SK-N-SH treated with all-trans-retinoic acid at 6 μM for 48 hours (cell line): ENCODE results near the gene IL4I1.

ENCODE experiments used
- BACH2 ChIP-seq: fragments of 250-450 bp; sonication (Bioruptor Pico); IDR thresholded peaks from 2 replicates; pipeline ENCODE4 v1.9.0; 2021; ENCODE audit warnings: mild to moderate bottlenecking, borderline replicate concordance
- CSDC2 ChIP-seq: fragments of 250-450 bp; sonication (Bioruptor Pico); IDR thresholded peaks from 2 replicates; pipeline ENCODE4 v1.5.0; 2020; ENCODE audit warnings: mild to moderate bottlenecking, moderate library complexity
- OSR1 ChIP-seq: fragments of 250-450 bp; sonication (Bioruptor Pico); IDR thresholded peaks from 2 replicates; pipeline ENCODE4 v1.8.0; 2022; ENCODE audit warnings: moderate library complexity, mild to moderate bottlenecking, inconsistent platforms
- RARB ChIP-seq: fragments of 250-450 bp; sonication (Bioruptor Pico); IDR thresholded peaks from 2 replicates; pipeline ENCODE4 v1.8.0; 2021; ENCODE audit warnings: mild to moderate bottlenecking, moderate library complexity
- ZNF8 ChIP-seq: fragments of 450-650 bp; formaldehyde crosslinking; IDR thresholded peaks from 2 replicates; pipeline ENCODE4 v1.5.0; 2020; ENCODE audit warnings: mild to moderate bottlenecking, moderate library complexity
- TF ChIP-seq, protein P1 (sequence below): fragments of 250-450 bp; sonication (Bioruptor Pico); IDR thresholded peaks from 2 replicates; pipeline ENCODE4 v1.5.1; 2021; ENCODE audit warnings: mild to moderate bottlenecking, moderate library complexity
- TF ChIP-seq, protein P2 (sequence below): fragments of 250-450 bp; sonication (Bioruptor Pico); IDR thresholded peaks from 2 replicates; pipeline ENCODE4 v1.8.0; 2021; ENCODE audit warnings: low read depth, mild to moderate bottlenecking, moderate library complexity, borderline replicate concordance
- TF ChIP-seq, protein P3 (sequence below): fragments of 250-450 bp; sonication (Bioruptor Pico); IDR thresholded peaks from 2 replicates; pipeline ENCODE4 v1.5.1; 2020; ENCODE audit warnings: low read depth, mild to moderate bottlenecking, moderate library complexity
- TF ChIP-seq, protein P4 (sequence below): fragments of 250-450 bp; sonication (Bioruptor Pico); IDR thresholded peaks from 2 replicates; pipeline ENCODE4 v1.5.0; 2020; ENCODE audit warnings: mild to moderate bottlenecking, moderate library complexity
- TF ChIP-seq, protein P5 (sequence below): fragments of 250-450 bp; sonication (Bioruptor Pico); IDR thresholded peaks from 2 replicates; pipeline ENCODE4 v1.8.0; 2020; ENCODE audit warnings: mild to moderate bottlenecking, moderate library complexity, borderline replicate concordance

DNA sequence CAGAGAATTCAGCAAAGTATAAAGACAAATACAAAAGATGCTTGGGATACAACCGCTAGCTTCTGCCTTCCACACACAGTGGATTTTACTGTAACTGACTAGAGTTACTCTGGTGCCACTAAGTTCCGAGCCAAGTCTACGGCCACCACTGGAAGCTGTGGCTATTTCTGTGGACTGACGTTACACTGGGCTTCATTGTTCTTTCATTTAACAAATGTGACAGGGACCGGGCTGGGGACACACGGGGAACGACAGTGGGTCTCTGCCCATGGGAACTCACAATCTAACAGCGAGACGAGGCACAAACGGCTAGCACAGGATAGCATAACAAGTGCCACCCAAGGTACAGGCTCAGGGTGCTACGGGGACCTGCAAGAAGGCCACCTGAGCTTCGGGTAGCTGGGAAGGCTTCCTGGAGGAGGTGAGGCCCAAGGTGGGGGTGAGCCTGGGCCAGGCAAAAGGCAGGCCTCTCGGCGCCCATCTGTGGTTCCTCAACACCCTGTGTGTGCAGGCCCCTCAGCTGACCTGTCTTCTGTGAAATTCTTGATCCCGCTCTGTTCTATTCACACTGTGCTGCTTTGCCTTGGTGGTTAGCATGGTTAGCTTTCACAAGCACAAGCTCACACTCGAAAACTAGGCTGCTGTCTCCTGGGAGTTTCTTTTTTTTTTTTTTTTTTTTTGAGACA lies 10.3 kb upstream of the IL4I1 start:
- TF ChIP-seq, protein P1, sequence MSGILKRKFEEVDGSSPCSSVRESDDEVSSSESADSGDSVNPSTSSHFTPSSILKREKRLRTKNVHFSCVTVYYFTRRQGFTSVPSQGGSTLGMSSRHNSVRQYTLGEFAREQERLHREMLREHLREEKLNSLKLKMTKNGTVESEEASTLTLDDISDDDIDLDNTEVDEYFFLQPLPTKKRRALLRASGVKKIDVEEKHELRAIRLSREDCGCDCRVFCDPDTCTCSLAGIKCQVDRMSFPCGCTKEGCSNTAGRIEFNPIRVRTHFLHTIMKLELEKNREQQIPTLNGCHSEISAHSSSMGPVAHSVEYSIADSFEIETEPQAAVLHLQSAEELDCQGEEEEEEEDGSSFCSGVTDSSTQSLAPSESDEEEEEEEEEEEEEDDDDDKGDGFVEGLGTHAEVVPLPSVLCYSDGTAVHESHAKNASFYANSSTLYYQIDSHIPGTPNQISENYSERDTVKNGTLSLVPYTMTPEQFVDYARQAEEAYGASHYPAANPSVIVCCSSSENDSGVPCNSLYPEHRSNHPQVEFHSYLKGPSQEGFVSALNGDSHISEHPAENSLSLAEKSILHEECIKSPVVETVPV, result no peak
- TF ChIP-seq RARB (CRISPR knock-in tag), result no peak
- TF ChIP-seq BACH2, result no peak
- TF ChIP-seq, protein P2, sequence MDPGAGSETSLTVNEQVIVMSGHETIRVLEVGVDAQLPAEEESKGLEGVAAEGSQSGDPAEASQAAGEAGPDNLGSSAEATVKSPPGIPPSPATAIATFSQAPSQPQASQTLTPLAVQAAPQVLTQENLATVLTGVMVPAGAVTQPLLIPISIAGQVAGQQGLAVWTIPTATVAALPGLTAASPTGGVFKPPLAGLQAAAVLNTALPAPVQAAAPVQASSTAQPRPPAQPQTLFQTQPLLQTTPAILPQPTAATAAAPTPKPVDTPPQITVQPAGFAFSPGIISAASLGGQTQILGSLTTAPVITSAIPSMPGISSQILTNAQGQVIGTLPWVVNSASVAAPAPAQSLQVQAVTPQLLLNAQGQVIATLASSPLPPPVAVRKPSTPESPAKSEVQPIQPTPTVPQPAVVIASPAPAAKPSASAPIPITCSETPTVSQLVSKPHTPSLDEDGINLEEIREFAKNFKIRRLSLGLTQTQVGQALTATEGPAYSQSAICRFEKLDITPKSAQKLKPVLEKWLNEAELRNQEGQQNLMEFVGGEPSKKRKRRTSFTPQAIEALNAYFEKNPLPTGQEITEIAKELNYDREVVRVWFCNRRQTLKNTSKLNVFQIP (CRISPR knock-in tag), result no peak
- no peak for TF ChIP-seq OSR1 (CRISPR knock-in tag)
- TF ChIP-seq, protein P3, sequence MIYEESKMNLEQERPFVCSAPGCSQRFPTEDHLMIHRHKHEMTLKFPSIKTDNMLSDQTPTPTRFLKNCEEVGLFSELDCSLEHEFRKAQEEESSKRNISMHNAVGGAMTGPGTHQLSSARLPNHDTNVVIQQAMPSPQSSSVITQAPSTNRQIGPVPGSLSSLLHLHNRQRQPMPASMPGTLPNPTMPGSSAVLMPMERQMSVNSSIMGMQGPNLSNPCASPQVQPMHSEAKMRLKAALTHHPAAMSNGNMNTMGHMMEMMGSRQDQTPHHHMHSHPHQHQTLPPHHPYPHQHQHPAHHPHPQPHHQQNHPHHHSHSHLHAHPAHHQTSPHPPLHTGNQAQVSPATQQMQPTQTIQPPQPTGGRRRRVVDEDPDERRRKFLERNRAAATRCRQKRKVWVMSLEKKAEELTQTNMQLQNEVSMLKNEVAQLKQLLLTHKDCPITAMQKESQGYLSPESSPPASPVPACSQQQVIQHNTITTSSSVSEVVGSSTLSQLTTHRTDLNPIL (CRISPR knock-in tag), result no peak
- TF ChIP-seq CSDC2 (CRISPR knock-in tag), result no peak
- TF ChIP-seq, protein P4, sequence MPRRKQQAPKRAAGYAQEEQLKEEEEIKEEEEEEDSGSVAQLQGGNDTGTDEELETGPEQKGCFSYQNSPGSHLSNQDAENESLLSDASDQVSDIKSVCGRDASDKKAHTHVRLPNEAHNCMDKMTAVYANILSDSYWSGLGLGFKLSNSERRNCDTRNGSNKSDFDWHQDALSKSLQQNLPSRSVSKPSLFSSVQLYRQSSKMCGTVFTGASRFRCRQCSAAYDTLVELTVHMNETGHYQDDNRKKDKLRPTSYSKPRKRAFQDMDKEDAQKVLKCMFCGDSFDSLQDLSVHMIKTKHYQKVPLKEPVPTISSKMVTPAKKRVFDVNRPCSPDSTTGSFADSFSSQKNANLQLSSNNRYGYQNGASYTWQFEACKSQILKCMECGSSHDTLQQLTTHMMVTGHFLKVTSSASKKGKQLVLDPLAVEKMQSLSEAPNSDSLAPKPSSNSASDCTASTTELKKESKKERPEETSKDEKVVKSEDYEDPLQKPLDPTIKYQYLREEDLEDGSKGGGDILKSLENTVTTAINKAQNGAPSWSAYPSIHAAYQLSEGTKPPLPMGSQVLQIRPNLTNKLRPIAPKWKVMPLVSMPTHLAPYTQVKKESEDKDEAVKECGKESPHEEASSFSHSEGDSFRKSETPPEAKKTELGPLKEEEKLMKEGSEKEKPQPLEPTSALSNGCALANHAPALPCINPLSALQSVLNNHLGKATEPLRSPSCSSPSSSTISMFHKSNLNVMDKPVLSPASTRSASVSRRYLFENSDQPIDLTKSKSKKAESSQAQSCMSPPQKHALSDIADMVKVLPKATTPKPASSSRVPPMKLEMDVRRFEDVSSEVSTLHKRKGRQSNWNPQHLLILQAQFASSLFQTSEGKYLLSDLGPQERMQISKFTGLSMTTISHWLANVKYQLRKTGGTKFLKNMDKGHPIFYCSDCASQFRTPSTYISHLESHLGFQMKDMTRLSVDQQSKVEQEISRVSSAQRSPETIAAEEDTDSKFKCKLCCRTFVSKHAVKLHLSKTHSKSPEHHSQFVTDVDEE (CRISPR knock-in tag), result no peak
- no peak for TF ChIP-seq ZNF8 (CRISPR knock-in tag)
- TF ChIP-seq, protein P5, sequence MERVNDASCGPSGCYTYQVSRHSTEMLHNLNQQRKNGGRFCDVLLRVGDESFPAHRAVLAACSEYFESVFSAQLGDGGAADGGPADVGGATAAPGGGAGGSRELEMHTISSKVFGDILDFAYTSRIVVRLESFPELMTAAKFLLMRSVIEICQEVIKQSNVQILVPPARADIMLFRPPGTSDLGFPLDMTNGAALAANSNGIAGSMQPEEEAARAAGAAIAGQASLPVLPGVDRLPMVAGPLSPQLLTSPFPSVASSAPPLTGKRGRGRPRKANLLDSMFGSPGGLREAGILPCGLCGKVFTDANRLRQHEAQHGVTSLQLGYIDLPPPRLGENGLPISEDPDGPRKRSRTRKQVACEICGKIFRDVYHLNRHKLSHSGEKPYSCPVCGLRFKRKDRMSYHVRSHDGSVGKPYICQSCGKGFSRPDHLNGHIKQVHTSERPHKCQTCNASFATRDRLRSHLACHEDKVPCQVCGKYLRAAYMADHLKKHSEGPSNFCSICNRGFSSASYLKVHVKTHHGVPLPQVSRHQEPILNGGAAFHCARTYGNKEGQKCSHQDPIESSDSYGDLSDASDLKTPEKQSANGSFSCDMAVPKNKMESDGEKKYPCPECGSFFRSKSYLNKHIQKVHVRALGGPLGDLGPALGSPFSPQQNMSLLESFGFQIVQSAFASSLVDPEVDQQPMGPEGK, result no peak
